HFFc6 (cell line): ENCODE measurements around the gene LYZL6. TPM values are rescaled to one million over a fixed set of nuclear protein-coding genes. Genes with fewer than 3 reads are reported as not detected.

Experiments used
- DNase-seq: peaks from one replicate; pipeline ENCODE4 v3.0.0-alpha.2; 2018
- H3K27ac Mint-ChIP-seq: 2 replicates; pipeline ENCODE4 v1.8.0; 2020; ENCODE audit warnings: mild to moderate bottlenecking, mixed read lengths
- H3K27me3 Mint-ChIP-seq: 2 replicates; pipeline ENCODE4 v1.8.0; 2021; ENCODE audit warnings: mild to moderate bottlenecking, moderate library complexity, mixed read lengths; ENCODE audit not compliant: insufficient read depth
- H3K36me3 Mint-ChIP-seq: 2 replicates; pipeline ENCODE4 v1.8.0; 2021; ENCODE audit warnings: low read depth, mixed read lengths
- H3K4me1 Mint-ChIP-seq: 2 replicates; pipeline ENCODE4 v1.8.0; 2020; ENCODE audit warnings: low read depth, mixed read lengths
- H3K4me3 Mint-ChIP-seq: 2 replicates; pipeline ENCODE4 v1.8.0; 2020; ENCODE audit warnings: mild to moderate bottlenecking, moderate library complexity, mixed read lengths
- H3K9me3 Mint-ChIP-seq: 2 replicates; pipeline ENCODE4 v1.8.0; 2020; ENCODE audit warnings: mild to moderate bottlenecking, mixed read lengths
- total RNA-seq, 6 experiments: library from RNA; stranded (reverse); fragmentation: NEBNext Ultra II Directional; extraction: Animal tissue kit (Norgen Biotek cat#: 25700); gene quantifications; 2 replicates in 1 of 6; 3 replicates in 5 of 6; pipeline ENCODE4 v1.2.3, GENCODE V29; 2021
- TF ChIP-seq, protein P1 (sequence below): fragments of 200-600 bp; sonication (generic); IDR thresholded peaks from 2 replicates; pipeline ENCODE4 v1.5.0; 2021; ENCODE audit warnings: antibody characterized with exemption, mild to moderate bottlenecking

LYZL6 gene
- total RNA-seq, 6 experiments from 2014 or later = not detected

DNA sequence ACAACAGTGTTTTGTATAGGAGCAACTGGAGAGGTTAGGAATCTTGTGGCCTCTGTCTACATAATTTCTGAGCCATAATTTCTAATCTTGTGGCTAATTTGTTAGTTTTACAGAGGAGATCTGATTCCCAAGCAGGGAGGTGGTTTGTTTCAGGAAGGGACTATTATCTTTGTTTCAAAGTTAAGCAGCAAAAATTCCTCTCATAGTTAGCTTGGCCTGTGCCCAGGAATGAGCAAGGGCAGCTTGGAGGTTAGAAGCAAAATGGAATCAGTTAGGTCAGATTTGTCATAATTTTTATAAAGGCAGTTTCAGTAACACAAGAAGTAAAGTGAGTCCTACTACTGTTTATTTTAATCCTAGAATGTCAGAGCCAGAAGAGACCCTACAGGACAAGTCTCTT, 10.9 kb downstream of the LYZL6 start:
- Mint-ChIP-seq H3K27me3 (peaks cover 9% of the 10 kb centered on the region), H3K4me3 (no peak overlapping the region), H3K9me3 (no peaks in the 10 kb centered on the region), H3K27ac (no peak overlapping the region), H3K36me3 (no peaks in the 10 kb centered on the region), H3K4me1 (peaks cover 18% of the 10 kb centered on the region)
- no peak for DNase-seq
- TF ChIP-seq, protein P1, sequence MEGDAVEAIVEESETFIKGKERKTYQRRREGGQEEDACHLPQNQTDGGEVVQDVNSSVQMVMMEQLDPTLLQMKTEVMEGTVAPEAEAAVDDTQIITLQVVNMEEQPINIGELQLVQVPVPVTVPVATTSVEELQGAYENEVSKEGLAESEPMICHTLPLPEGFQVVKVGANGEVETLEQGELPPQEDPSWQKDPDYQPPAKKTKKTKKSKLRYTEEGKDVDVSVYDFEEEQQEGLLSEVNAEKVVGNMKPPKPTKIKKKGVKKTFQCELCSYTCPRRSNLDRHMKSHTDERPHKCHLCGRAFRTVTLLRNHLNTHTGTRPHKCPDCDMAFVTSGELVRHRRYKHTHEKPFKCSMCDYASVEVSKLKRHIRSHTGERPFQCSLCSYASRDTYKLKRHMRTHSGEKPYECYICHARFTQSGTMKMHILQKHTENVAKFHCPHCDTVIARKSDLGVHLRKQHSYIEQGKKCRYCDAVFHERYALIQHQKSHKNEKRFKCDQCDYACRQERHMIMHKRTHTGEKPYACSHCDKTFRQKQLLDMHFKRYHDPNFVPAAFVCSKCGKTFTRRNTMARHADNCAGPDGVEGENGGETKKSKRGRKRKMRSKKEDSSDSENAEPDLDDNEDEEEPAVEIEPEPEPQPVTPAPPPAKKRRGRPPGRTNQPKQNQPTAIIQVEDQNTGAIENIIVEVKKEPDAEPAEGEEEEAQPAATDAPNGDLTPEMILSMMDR = no peak

GRCh38 chr17:35931794-35932425, 11.6 kb downstream of the LYZL6 start:
- Mint-ChIP-seq H3K4me3 (no peak overlapping the region), H3K27ac (no peak overlapping the region), H3K27me3 (peaks cover 9% of the 10 kb centered on the region), H3K4me1 (peaks cover 18% of the 10 kb centered on the region), H3K36me3 (no peaks in the 10 kb centered on the region), H3K9me3 (no peaks in the 10 kb centered on the region)
- TF ChIP-seq, protein P1 = no peak
- no peak for DNase-seq

DNA sequence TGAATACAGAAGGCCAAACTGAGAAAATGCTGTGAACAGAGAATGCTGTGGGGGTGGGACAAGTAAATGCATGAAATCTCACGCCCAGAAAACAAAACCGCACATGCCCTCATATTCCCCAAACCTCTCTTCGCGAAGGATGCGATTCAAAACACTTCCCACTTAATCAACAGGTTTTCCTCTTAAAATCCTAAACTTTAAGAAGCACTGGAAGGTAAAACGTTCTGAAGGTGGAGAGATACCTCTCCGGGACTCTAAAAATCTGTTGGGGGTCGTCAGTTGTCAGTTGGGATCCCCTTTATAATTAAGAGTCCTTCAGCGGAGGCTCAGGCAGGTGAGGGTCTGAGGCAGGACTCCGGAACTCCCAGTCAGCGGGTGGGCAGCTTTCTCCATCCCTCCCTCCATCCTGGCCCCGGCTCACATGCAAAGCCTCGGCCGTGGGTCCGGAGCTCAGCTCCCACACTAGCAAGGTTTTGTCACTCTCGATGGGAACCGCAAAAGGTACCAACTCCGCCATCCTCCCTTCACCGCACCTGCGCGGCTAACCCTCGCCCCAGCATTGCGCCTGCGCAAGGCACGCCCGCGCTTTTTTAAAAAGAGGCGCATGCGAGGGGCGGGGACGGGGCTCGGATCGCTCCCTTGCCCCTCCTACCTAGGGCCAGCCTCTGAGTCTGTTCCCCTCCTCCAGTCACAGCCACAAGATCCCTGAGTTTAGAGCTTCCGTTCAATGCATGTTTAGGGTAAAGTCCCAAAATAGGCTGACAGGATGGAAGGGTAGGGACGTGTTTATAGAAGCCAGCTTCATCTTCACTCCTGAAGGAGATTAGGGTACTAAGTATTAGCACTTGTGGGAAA, 13.1 kb downstream of the LYZL6 start, which contains the start of gene RDM1:
RDM1 (minus strand) TSS at position 563 of the 855 bp plus-strand sequence; CDS start at position 517, 46 bp downstream.
- H3K4me1 Mint-ChIP-seq = peaks cover 18% of the 10 kb centered on the region
- H3K27me3 Mint-ChIP-seq = peaks cover 9% of the 10 kb centered on the region
- H3K9me3 Mint-ChIP-seq = no peaks in the 10 kb centered on the region
- H3K4me3 Mint-ChIP-seq = peak within 1 kb of the TSS; percentile 72
- peak; percentile 18 for DNase-seq
- H3K36me3 Mint-ChIP-seq = no peaks in the 10 kb centered on the region
- H3K27ac Mint-ChIP-seq = no peak within 1 kb of the TSS; the same call in 1 of the 2 replicates
- TF ChIP-seq, protein P1 = no peak

GRCh38 chr17:35927714-35928113, 15.8 kb downstream of the LYZL6 start:
- Mint-ChIP-seq H3K9me3 (no peaks in the 10 kb centered on the region), H3K27ac (no peak overlapping the region), H3K27me3 (peaks cover 9% of the 10 kb centered on the region), H3K36me3 (no peaks in the 10 kb centered on the region), H3K4me3 (no peak overlapping the region), H3K4me1 (peaks cover 17% of the 10 kb centered on the region)
- DNase-seq = no peak
- TF ChIP-seq, protein P1 = no peak

- Mint-ChIP-seq H3K9me3 (no peaks in the 10 kb centered on the region), H3K4me3 (no peak overlapping the region), H3K36me3 (no peaks in the 10 kb centered on the region), H3K4me1 (no peaks in the 10 kb centered on the region), H3K27me3 (no peaks in the 10 kb centered on the region; the same call in 1 of the 2 replicates), H3K27ac (no peak overlapping the region)
- TF ChIP-seq, protein P1 = no peak
- no peak for DNase-seq
These were observed 19.9 kb downstream of the LYZL6 start for GRCh38 chr17:35923609-35924114.
